GM23338 (cell line): ENCODE measurements around the gene BICD2. TPM values are rescaled to one million over a fixed set of nuclear protein-coding genes. Genes with fewer than 3 reads are reported as not detected.

Experiments used
- ATAC-seq: fragments of 200-7000 bp; cut with Tn5 transposase; 3 replicates; pipeline ENCODE4 v1.9.1; 2020
- DNase-seq: peaks from one replicate; pipeline ENCODE4 v3.0.0-alpha.2; 2015; ENCODE audit warnings: low spot score
- H2AFZ ChIP-seq: fragments of 200-600 bp; sonication (generic); 2 replicates; pipeline ENCODE4 v1.8.0; 2016; ENCODE audit warnings: antibody characterized with exemption, mild to moderate bottlenecking, moderate library complexity
- H3F3A ChIP-seq: fragments of 200-600 bp; sonication (generic); replicated peaks from 2 replicates; pipeline ENCODE4 v1.8.0; 2017; ENCODE audit warnings: antibody characterized with exemption, mixed run types, low read depth
- H3K27ac ChIP-seq: fragments of 200-600 bp; sonication (generic); 2 replicates; pipeline ENCODE4 v1.6.1; 2016; ENCODE audit warnings: low read depth
- H3K27me3 ChIP-seq: fragments of 200-600 bp; sonication (generic); 2 replicates; pipeline ENCODE4 v1.8.0; 2016; ENCODE audit warnings: mild to moderate bottlenecking, mixed run types, moderate library complexity; ENCODE audit not compliant: insufficient read depth
- H3K36me3 ChIP-seq: fragments of 200-600 bp; sonication (generic); 2 replicates; pipeline ENCODE4 v1.8.0; 2016; ENCODE audit warnings: mild to moderate bottlenecking; ENCODE audit not compliant: insufficient read depth
- H3K4me1 ChIP-seq: fragments of 200-600 bp; sonication (generic); 2 replicates; pipeline ENCODE4 v1.8.0; 2016; ENCODE audit warnings: mild to moderate bottlenecking, moderate library complexity; ENCODE audit not compliant: insufficient read depth
- H3K4me2 ChIP-seq: fragments of 200-600 bp; sonication (generic); 2 replicates; pipeline ENCODE4 v1.7.1; 2017; ENCODE audit warnings: mixed run types
- H3K4me3 ChIP-seq: fragments of 200-600 bp; sonication (generic); 2 replicates; pipeline ENCODE4 v1.6.1; 2016; ENCODE audit warnings: mixed run types
- H3K79me2 ChIP-seq: fragments of 200-600 bp; sonication (generic); replicated peaks from 2 replicates; pipeline ENCODE4 v1.8.0; 2017; ENCODE audit warnings: mild to moderate bottlenecking; ENCODE audit not compliant: insufficient read depth
- H3K9me2 ChIP-seq: fragments of 200-600 bp; sonication (generic); 2 replicates; pipeline ENCODE4 v1.8.0; 2017; ENCODE audit not compliant: insufficient read depth
- H4K20me1 ChIP-seq: fragments of 200-600 bp; sonication (generic); replicated peaks from 2 replicates; pipeline ENCODE4 v1.8.0; 2017; ENCODE audit warnings: mild to moderate bottlenecking; ENCODE audit not compliant: insufficient read depth
- H3K27ac Mint-ChIP-seq: 2 replicates; pipeline ENCODE4 v1.8.0; 2020; ENCODE audit warnings: inconsistent platforms, mild to moderate bottlenecking, moderate library complexity, mixed read lengths
- H3K27me3 Mint-ChIP-seq: 3 replicates; pipeline ENCODE4 v1.8.0; 2022; ENCODE audit warnings: low read depth, mild to moderate bottlenecking, moderate library complexity, mixed read lengths, inconsistent platforms; ENCODE audit not compliant: insufficient read depth, poor library complexity
- H3K36me3 Mint-ChIP-seq: 3 replicates; pipeline ENCODE4 v1.8.0; 2021; ENCODE audit warnings: low read depth, mild to moderate bottlenecking, inconsistent platforms, moderate library complexity, mixed read lengths
- H3K4me1 Mint-ChIP-seq: 3 replicates; pipeline ENCODE4 v1.8.0; 2020; ENCODE audit warnings: mild to moderate bottlenecking, inconsistent platforms, mixed read lengths
- H3K4me3 Mint-ChIP-seq: 3 replicates; pipeline ENCODE4 v1.8.0; 2021; ENCODE audit warnings: moderate library complexity, mild to moderate bottlenecking, inconsistent platforms, mixed read lengths
- H3K9me3 Mint-ChIP-seq: 3 replicates; pipeline ENCODE4 v1.8.0; 2020; ENCODE audit warnings: moderate library complexity, mild to moderate bottlenecking, inconsistent platforms, mixed read lengths
- CTCF ChIP-seq, 2 experiments: fragments of 200-600 bp in 1 of 2; sonication (generic) in 1 of 2; conservative IDR thresholded peaks; 2 replicates each; pipeline versions ENCODE4 v1.5.1 to v1.6.1; 2016 to 2017; ENCODE audit warnings: antibody characterized with exemption in 2 of 2, low read depth in 2 of 2, mild to moderate bottlenecking in 2 of 2, moderate library complexity in 1 of 2
- EZH2 ChIP-seq: fragments of 200-600 bp; sonication (generic); IDR thresholded peaks from one replicate; pipeline ENCODE4 v1.8.0; 2017; ENCODE audit warnings: antibody characterized with exemption, mild to moderate bottlenecking, low read depth; ENCODE audit not compliant: unreplicated experiment
- EZH2phosphoT487 ChIP-seq: fragments of 200-600 bp; sonication (generic); IDR thresholded peaks from one replicate; pipeline ENCODE4 v1.8.1; 2018; ENCODE audit warnings: antibody characterized with exemption; ENCODE audit not compliant: unreplicated experiment
- NANOG ChIP-seq: IDR thresholded peaks from 2 replicates; pipeline ENCODE4 v1.6.1; 2016; ENCODE audit warnings: antibody characterized with exemption, borderline replicate concordance
- POLR2AphosphoS5 ChIP-seq: IDR thresholded peaks from 2 replicates; pipeline ENCODE4 v1.6.1; 2016; ENCODE audit warnings: antibody characterized with exemption, low read depth
- REST ChIP-seq: IDR thresholded peaks from one replicate; pipeline ENCODE4 v1.6.1; 2018; ENCODE audit warnings: antibody characterized with exemption; ENCODE audit not compliant: unreplicated experiment
- STAT1 ChIP-seq: IDR thresholded peaks from one replicate; pipeline ENCODE4 v1.6.1; 2016; ENCODE audit warnings: antibody characterized with exemption; ENCODE audit not compliant: unreplicated experiment
- ZNF114 ChIP-seq: fragments of 250-450 bp; sonication (Bioruptor Pico); IDR thresholded peaks from 2 replicates; pipeline ENCODE4 v1.5.0; 2020; ENCODE audit warnings: mild to moderate bottlenecking, moderate library complexity
- ZNF462 ChIP-seq: fragments of 250-450 bp; sonication (Bioruptor Pico); IDR thresholded peaks from 2 replicates; pipeline ENCODE4 v1.5.0; 2020; ENCODE audit warnings: mild to moderate bottlenecking, moderate library complexity
- polyA plus RNA-seq: library from polyadenylated mRNA; unstranded; fragments of >200 nt; fragmentation: Nextera tagmentation; extraction: Ambion mirVana; gene quantifications from 2 replicates; pipeline ENCODE4 v1.2.1, GENCODE V29; 2016
- total RNA-seq: library from RNA; depleted of rRNA; stranded (reverse); fragments of >200 nt; shearing (Covaris generic); gene quantifications from 2 replicates; pipeline ENCODE4 v1.2.3, GENCODE V29; 2014

The BICD2 gene
- total and polyA plus RNA-seq, 2 experiments from 2014 or later = 8.7 to 34.3 TPM

GRCh38 chr9:92723299-92723625, 41.4 kb downstream of the BICD2 start (continued):
- no peak for TF ChIP-seq EZH2
- no peak for TF ChIP-seq ZNF462 (CRISPR knock-in tag)

- H3K27me3 Mint-ChIP-seq = peaks cover 9% of the 10 kb centered on the region
- Histone ChIP-seq H3K4me2 (no peak overlapping the region), H3K9me2 (no peaks in the 10 kb centered on the region), H3K27me3 (no peaks in the 10 kb centered on the region), H3F3A (no peaks in the 10 kb centered on the region), H4K20me1 (peaks cover 13% of the 10 kb centered on the region), H2AFZ (no peak overlapping the region), H3K79me2 (no peaks in the 10 kb centered on the region), H3K36me3 (peaks cover 5% of the 10 kb centered on the region), H3K27ac (no peak overlapping the region), H3K4me1 (no peaks in the 10 kb centered on the region), H3K4me3 (no peak overlapping the region)
- H3K4me1 Mint-ChIP-seq = no peaks in the 10 kb centered on the region; the same call in 2 of the 3 replicates
- H3K27ac Mint-ChIP-seq = no peak overlapping the region
- DNase-seq (no peak), ATAC-seq (no peak)
- no peak overlapping the region for H3K4me3 Mint-ChIP-seq
- peaks cover 56% of the 10 kb centered on the region for H3K36me3 Mint-ChIP-seq
- H3K9me3 Mint-ChIP-seq = no peaks in the 10 kb centered on the region
- TF ChIP-seq EZH2phosphoT487 (no peak), CTCF (conservative IDR thresholded peaks at IDR 0.05; ENCODE audit: low read depth in 2 of 2) (no peak), ZNF114 (CRISPR knock-in tag) (no peak), POLR2AphosphoS5 (no peak), NANOG (no peak), STAT1 (no peak), EZH2 (no peak), REST (no peak)
Measured at GRCh38 chr9:92722386-92723298, 42.0 kb downstream of the BICD2 start.
